ENCODE data around the gene FAM219A. TPM values are rescaled to one million over a fixed set of nuclear protein-coding genes. Genes with fewer than 3 reads are reported as not detected.

The FAM219A gene
- total and polyA plus RNA-seq, 7 donors: 3.0 to 10.2 (median 7.9) TPM

GRCh38 chr9:34446951-34447350 lies 11.4 kb downstream of the FAM219A start:
- WGBS, 2 donors: 96 to 98% methylated on average over 1 of the region's 1 CpG
- TF ChIP-seq POLR2AphosphoS5 (IDR thresholded peaks at IDR 0.05) (no peak), EP300 (IDR thresholded peaks at IDR 0.05) (no peak), POLR2A (IDR thresholded peaks at IDR 0.05) (no peak)
- TF ChIP-seq, protein P1, sequence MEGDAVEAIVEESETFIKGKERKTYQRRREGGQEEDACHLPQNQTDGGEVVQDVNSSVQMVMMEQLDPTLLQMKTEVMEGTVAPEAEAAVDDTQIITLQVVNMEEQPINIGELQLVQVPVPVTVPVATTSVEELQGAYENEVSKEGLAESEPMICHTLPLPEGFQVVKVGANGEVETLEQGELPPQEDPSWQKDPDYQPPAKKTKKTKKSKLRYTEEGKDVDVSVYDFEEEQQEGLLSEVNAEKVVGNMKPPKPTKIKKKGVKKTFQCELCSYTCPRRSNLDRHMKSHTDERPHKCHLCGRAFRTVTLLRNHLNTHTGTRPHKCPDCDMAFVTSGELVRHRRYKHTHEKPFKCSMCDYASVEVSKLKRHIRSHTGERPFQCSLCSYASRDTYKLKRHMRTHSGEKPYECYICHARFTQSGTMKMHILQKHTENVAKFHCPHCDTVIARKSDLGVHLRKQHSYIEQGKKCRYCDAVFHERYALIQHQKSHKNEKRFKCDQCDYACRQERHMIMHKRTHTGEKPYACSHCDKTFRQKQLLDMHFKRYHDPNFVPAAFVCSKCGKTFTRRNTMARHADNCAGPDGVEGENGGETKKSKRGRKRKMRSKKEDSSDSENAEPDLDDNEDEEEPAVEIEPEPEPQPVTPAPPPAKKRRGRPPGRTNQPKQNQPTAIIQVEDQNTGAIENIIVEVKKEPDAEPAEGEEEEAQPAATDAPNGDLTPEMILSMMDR (IDR thresholded peaks at IDR 0.05): no peak
- DNase-seq: no peak
- Histone ChIP-seq H3K27me3 (no peaks in the 10 kb centered on the region), H3K4me3 (no peak overlapping the region), H3K27ac (no peak overlapping the region), H3K36me3 (no peaks in the 10 kb centered on the region), H3K4me1 (peaks cover 0 to 12% (median 0%) of the 10 kb centered on the region in 4 donors), H3K9me3 (no peaks in the 10 kb centered on the region)
- intact Hi-C loops (cut with DNase I): no loop called here

DNA sequence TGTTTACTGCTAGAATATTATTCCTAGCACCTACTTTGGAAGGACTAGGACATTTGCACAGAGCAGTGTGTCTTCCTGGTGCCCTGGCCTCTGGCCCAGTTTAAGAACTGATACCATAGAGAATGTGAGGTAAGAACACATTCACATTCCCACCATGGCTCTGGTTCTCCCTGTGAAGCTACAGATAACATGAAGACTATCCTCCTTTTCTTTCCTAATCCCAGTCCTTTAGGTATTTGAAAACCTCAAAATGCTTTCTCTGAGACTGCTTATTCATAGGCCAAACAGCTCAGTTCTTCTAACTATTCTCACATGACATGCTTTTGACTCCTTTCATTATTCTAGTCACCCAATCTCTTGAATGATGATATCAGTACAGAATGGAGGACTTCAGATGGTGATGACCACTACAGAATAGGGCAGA lies 11.9 kb downstream of the FAM219A start:
- Histone ChIP-seq H3K36me3 (no peaks in the 10 kb centered on the region), H3K27me3 (no peaks in the 10 kb centered on the region), H3K4me1 (peaks cover 0 to 11% (median 0%) of the 10 kb centered on the region in 4 donors), H3K4me3 (no peak overlapping the region), H3K9me3 (no peaks in the 10 kb centered on the region), H3K27ac (no peak overlapping the region)
- DNase-seq: no peak
- intact Hi-C loops (cut with DNase I): no loop called here
- TF ChIP-seq POLR2AphosphoS5 (IDR thresholded peaks at IDR 0.05) (no peak), EP300 (IDR thresholded peaks at IDR 0.05) (no peak), POLR2A (IDR thresholded peaks at IDR 0.05) (no peak)
- TF ChIP-seq, protein P1 (IDR thresholded peaks at IDR 0.05): no peak

DNA sequence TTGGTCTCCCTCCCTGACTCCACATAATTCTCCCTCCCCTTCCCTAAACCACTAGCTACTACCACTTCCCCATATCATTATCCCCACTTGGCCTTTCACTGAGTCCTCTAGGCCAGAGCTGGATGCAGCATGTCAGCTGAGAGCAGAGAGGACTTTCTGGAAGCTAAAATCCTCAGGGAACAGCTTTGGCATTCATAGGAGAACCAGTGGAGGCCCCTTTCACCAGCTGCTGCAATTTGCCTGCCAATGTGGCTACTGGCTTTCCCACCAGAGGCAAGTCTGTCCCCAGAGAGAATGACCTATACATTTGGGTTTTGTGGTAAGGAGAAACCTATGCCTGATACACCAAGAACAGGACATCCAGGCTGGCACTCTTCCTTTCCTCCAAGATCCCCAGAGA lies 14.4 kb downstream of the FAM219A start:
- DNase-seq: no peak
- Histone ChIP-seq H3K27ac (no peak overlapping the region), H3K36me3 (no peaks in the 10 kb centered on the region), H3K9me3 (no peaks in the 10 kb centered on the region), H3K4me1 (peaks cover 0 to 8% (median 0%) of the 10 kb centered on the region in 4 donors), H3K4me3 (no peak overlapping the region), H3K27me3 (no peaks in the 10 kb centered on the region)
- TF ChIP-seq POLR2A (IDR thresholded peaks at IDR 0.05): no peak
- intact Hi-C loops (cut with DNase I): no loop called here

- H3K36me3 ChIP-seq: no peaks in the 10 kb centered on the region
- H3K9me3 ChIP-seq: no peaks in the 10 kb centered on the region
- intact Hi-C loops (cut with DNase I): no loop called here
- no peak for TF ChIP-seq POLR2AphosphoS5 (IDR thresholded peaks at IDR 0.05)
- TF ChIP-seq, protein P1 (IDR thresholded peaks at IDR 0.05): no peak
- no peaks in the 10 kb centered on the region for H3K27me3 ChIP-seq
- peaks cover 0 to 8% (median 0%) of the 10 kb centered on the region in 4 donors for H3K4me1 ChIP-seq
- H3K4me3 ChIP-seq: no peak overlapping the region
- H3K27ac ChIP-seq: no peak overlapping the region
- DNase-seq: no peak
- WGBS, 2 donors: 25 to 67% methylated on average over 2 of the region's 2 CpGs
Measured at GRCh38 chr9:34443533-34443932, 14.8 kb downstream of the FAM219A start.

GRCh38 chr9:34442770-34443169 lies 15.6 kb downstream of the FAM219A start:
- no peaks in the 10 kb centered on the region for H3K27me3 ChIP-seq
- H3K4me1 ChIP-seq: peaks cover 0 to 8% (median 0%) of the 10 kb centered on the region in 4 donors
- TF ChIP-seq EP300 (IDR thresholded peaks at IDR 0.05) (no peak), POLR2A (IDR thresholded peaks at IDR 0.05) (no peak), POLR2AphosphoS5 (IDR thresholded peaks at IDR 0.05) (no peak)
- TF ChIP-seq, protein P1 (IDR thresholded peaks at IDR 0.05): no peak
- peaks cover 0 to 3% (median 0%) of the 10 kb centered on the region in 4 donors for H3K36me3 ChIP-seq
- 96 to 97% methylated on average over 1 of the region's 1 CpG for WGBS, 2 donors
- intact Hi-C loops (cut with DNase I): no loop called here
- DNase-seq: no peak
- H3K4me3 ChIP-seq: no peak overlapping the region
- H3K27ac ChIP-seq: no peak overlapping the region
- no peaks in the 10 kb centered on the region for H3K9me3 ChIP-seq
